Esophagus muscularis mucosa (tissue), 4 donors: ENCODE data around the gene ATP8B2. TPM values are rescaled to one million over a fixed set of nuclear protein-coding genes. Genes with fewer than 3 reads are reported as not detected.

Experiments
- DNase-seq: peaks from one replicate; pipeline ENCODE4 v3.0.0-alpha.2; 2017; ENCODE audit errors: extremely low spot score
- H3K27ac ChIP-seq, 4 donors: fragments of 200-600 bp; sonication (generic); replicated peaks in 1 of 4; 1 replicate in 3 of 4; 2 replicates in 1 of 4; pipeline ENCODE4 v1.5.1; 2016 to 2019; ENCODE audit warnings: mild to moderate bottlenecking in 1 of 4
- H3K27me3 ChIP-seq, 4 donors: fragments of 200-600 bp; sonication (generic); one replicate each; pipeline versions ENCODE4 v1.5.1 to v1.6.0; 2016 to 2019
- H3K36me3 ChIP-seq, 4 donors: fragments of 200-600 bp; sonication (generic); one replicate each; pipeline ENCODE4 v1.5.1; 2016 to 2019
- H3K4me1 ChIP-seq, 4 donors: fragments of 200-600 bp; sonication (generic); one replicate each; pipeline ENCODE4 v1.5.1; 2016 to 2019
- H3K4me3 ChIP-seq, 4 donors: fragments of 200-600 bp; sonication (generic); 1 replicate in 2 of 4; 2 replicates in 2 of 4; pipeline ENCODE4 v1.5.1; 2016 to 2019; ENCODE audit warnings: mild to moderate bottlenecking in 4 of 4, moderate library complexity in 1 of 4
- H3K9me3 ChIP-seq, 4 donors: fragments of 200-600 bp; sonication (generic); 1 replicate in 3 of 4; 2 replicates in 1 of 4; pipeline ENCODE4 v1.5.1; 2016 to 2019
- CTCF ChIP-seq, 3 experiments: fragments of 200-600 bp in 2 of 3; fragments of 450-650 bp in 1 of 3; sonication (generic) in 2 of 3; IDR thresholded peaks; one replicate each; pipeline ENCODE4 v1.5.1; 2017 to 2019; ENCODE audit warnings: antibody characterized with exemption in 3 of 3, mild to moderate bottlenecking in 2 of 3, moderate library complexity in 1 of 3
- EP300 ChIP-seq: sonication (generic); formaldehyde crosslinking; IDR thresholded peaks from one replicate; pipeline ENCODE4 v1.6.1; 2017; ENCODE audit warnings: antibody characterized with exemption
- POLR2A ChIP-seq: fragments of 450-650 bp; IDR thresholded peaks from one replicate; pipeline ENCODE4 v1.6.1; 2017; ENCODE audit warnings: antibody characterized with exemption, moderate library complexity, mild to moderate bottlenecking, low read depth
- POLR2AphosphoS5 ChIP-seq, 2 donors: sonication (generic); formaldehyde crosslinking; IDR thresholded peaks; one replicate each; pipeline ENCODE4 v1.6.1; 2017; ENCODE audit warnings: antibody characterized with exemption in 2 of 2
- WGBS: methylation state at CpG from one replicate; pipeline ENCODE4 v1.1.5; 2018; 5-methylcytosine and 5-hydroxymethylcytosine counted together
- intact Hi-C: fragments of 100-400 bp; cut with DNase I; formaldehyde crosslinking; loops from one replicate; pipeline ENCODE4 v1.15.1; 2023
- total RNA-seq, 4 donors: library from RNA; depleted of rRNA; stranded (reverse); fragments of >200 nt; gene quantifications; one replicate each; pipeline versions ENCODE4 v1.1.0 to v1.2.1, GENCODE V29; 2016

The ATP8B2 gene
- total RNA-seq, 4 donors from 2014 or later: 108 to 178 (median 128) TPM

GRCh38 chr1:154346276-154346917 is 21.1 kb downstream of the ATP8B2 start:
- Histone ChIP-seq H3K27ac (no peak overlapping the region), H3K4me1 (peaks cover 0 to 14% (median 5%) of the 10 kb centered on the region in 4 donors), H3K9me3 (no peaks in the 10 kb centered on the region), H3K4me3 (no peak overlapping the region), H3K27me3 (no peaks in the 10 kb centered on the region), H3K36me3 (peaks cover 81 to 92% (median 83%) of the 10 kb centered on the region in 4 donors)
- intact Hi-C loops: no loop called here
- TF ChIP-seq CTCF (IDR thresholded peaks at IDR 0.05) (no peak), POLR2A (no peak), EP300 (no peak), POLR2AphosphoS5 (IDR thresholded peaks at IDR 0.05) (no peak)
- DNase-seq: no peak
- 85% methylated on average over 15 of the region's 15 CpGs for WGBS

DNA sequence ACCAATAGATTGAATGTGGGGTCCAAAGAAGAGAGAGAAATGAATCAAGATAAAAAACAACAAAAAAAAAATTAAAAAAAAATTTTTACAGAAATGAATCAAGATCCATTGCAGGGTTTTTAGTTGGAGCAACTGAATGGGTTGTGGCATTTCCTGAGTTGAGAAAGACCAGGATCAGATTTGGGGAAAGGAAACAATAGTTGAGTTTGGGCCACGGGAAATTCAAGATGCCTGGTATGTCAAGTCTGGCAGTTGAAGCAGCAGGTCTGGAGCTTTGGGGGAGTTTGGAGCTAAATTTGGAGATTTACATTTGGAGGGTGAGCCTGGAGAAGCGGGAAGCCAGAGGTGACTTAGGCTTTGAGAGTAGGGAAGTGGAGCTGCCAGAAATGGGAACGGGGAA is 22.6 kb downstream of the ATP8B2 start:
- Histone ChIP-seq H3K9me3 (no peaks in the 10 kb centered on the region), H3K27ac (peak overlapping the region in 1 of 4 donors; percentile 31), H3K27me3 (no peaks in the 10 kb centered on the region), H3K4me3 (no peak overlapping the region), H3K36me3 (peaks cover 65 to 76% (median 68%) of the 10 kb centered on the region in 4 donors), H3K4me1 (peaks cover 11 to 29% (median 21%) of the 10 kb centered on the region in 4 donors)
- TF ChIP-seq POLR2AphosphoS5 (IDR thresholded peaks at IDR 0.05) (no peak), CTCF (IDR thresholded peaks at IDR 0.05) (no peak), EP300 (no peak), POLR2A (no peak)
- 85% methylated on average over 3 of the region's 3 CpGs for WGBS
- no peak for DNase-seq
- intact Hi-C loops: no loop called here

DNA sequence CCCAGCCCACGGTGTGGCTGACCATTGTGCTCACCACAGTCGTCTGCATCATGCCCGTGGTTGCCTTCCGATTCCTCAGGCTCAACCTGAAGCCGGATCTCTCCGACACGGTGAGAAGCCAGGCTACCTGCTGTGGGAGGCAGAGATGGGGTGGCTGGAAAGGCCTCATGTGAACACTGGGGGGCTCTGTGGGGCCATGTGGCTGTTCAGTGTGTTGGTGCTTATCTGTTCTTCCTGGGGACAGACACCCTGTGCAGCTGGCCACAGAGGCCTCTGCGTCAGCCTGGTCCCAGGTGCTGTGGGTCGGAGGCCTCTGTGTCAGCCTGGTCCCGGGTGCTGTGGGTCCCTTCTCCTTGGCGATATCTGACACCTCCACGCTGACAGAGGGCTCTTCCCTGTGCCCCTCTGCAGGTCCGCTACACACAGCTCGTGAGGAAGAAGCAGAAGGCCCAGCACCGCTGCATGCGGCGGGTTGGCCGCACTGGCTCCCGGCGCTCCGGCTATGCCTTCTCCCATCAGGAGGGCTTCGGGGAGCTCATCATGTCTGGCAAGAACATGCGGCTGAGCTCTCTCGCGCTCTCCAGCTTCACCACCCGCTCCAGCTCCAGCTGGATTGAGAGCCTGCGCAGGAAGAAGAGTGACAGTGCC is 23.2 kb downstream of the ATP8B2 start:
- TF ChIP-seq POLR2A: no peak
- TF ChIP-seq CTCF (IDR thresholded peaks at IDR 0.05): no peak
- TF ChIP-seq POLR2AphosphoS5 (IDR thresholded peaks at IDR 0.05): no peak
- TF ChIP-seq EP300: no peak
- H3K4me1 ChIP-seq: peaks cover 17 to 35% (median 27%) of the 10 kb centered on the region in 4 donors
- DNase-seq: no peak
- H3K4me3 ChIP-seq: no peak overlapping the region
- H3K27me3 ChIP-seq: no peaks in the 10 kb centered on the region
- H3K27ac ChIP-seq: peak overlapping the region in 1 of 4 donors; percentile 31
- H3K36me3 ChIP-seq: peaks cover 59 to 70% (median 62%) of the 10 kb centered on the region in 4 donors
- intact Hi-C loops: no loop called here
- H3K9me3 ChIP-seq: no peaks in the 10 kb centered on the region
- WGBS: 93% methylated on average over 26 of the region's 27 CpGs

- no peak overlapping the region for H3K4me3 ChIP-seq
- peaks cover 19 to 39% (median 31%) of the 10 kb centered on the region in 4 donors for H3K4me1 ChIP-seq
- H3K27me3 ChIP-seq: no peaks in the 10 kb centered on the region
- H3K27ac ChIP-seq: peak overlapping the region in 1 of 4 donors; percentile 47
- DNase-seq: no peak
- WGBS: 87% methylated on average over 7 of the region's 7 CpGs
- TF ChIP-seq POLR2AphosphoS5 (IDR thresholded peaks at IDR 0.05) (no peak), CTCF (IDR thresholded peaks at IDR 0.05) (no peak), POLR2A (no peak), EP300 (no peak)
- H3K9me3 ChIP-seq: no peaks in the 10 kb centered on the region
- intact Hi-C loops: no loop called here
- H3K36me3 ChIP-seq: peaks cover 54 to 64% (median 56%) of the 10 kb centered on the region in 4 donors
Measured at GRCh38 chr1:154349121-154349520, 23.8 kb downstream of the ATP8B2 start.
